SK-N-SH (cell line): ENCODE results near the gene RNU7-1. TPM values are rescaled to one million over a fixed set of nuclear protein-coding genes. Genes with fewer than 3 reads are reported as not detected.

Experiments used
- CTCF ChIA-PET: fragments of 300-600, 350-600 bp; formaldehyde crosslinking; extraction: SDS; loops from one replicate; lab custom pipeline; 2021; lab: Yijun Ruan, JAX
- POLR2A ChIA-PET: fragments of 350-600 bp; sonication (Branson Sonifier 250); formaldehyde crosslinking; extraction: SDS; loops from one replicate; lab custom pipeline; 2020; ENCODE audit warnings: antibody characterized with exemption, inconsistent platforms; lab: Yijun Ruan, JAX
- DNase-seq: peaks from one replicate; pipeline ENCODE4 v3.0.0; 2012
- H2AFZ ChIP-seq: fragments of 200-600 bp; sonication (generic); 2 replicates; pipeline ENCODE4 v1.8.1; 2016; ENCODE audit warnings: antibody characterized with exemption, mild to moderate bottlenecking, low read depth
- H3F3A ChIP-seq: fragments of 200-600 bp; sonication (generic); replicated peaks from 2 replicates; pipeline ENCODE3; 2016; ENCODE audit warnings: antibody characterized with exemption, mild to moderate bottlenecking; ENCODE audit not compliant: insufficient read depth
- H3K27ac ChIP-seq, 2 experiments: fragments of 200-500 bp in 1 of 2; fragments of 200-600 bp in 1 of 2; sonication (Bioruptor generic) in 1 of 2; sonication (generic), shearing (Covaris generic) in 1 of 2; 2 replicates each; pipeline versions ENCODE4 v1.5.1 to v1.6.1; 2014 to 2016; ENCODE audit warnings: low read depth in 2 of 2, inconsistent platforms in 1 of 2, low read length in 1 of 2, mild to moderate bottlenecking in 1 of 2, mixed read lengths in 1 of 2
- H3K27me3 ChIP-seq: fragments of 200-600 bp; sonication (generic), shearing (Covaris generic); 2 replicates; pipeline ENCODE4 v1.6.1; 2016; ENCODE audit warnings: mixed run types; ENCODE audit not compliant: insufficient read depth
- H3K36me3 ChIP-seq, 2 experiments: fragments of 200-500 bp in 1 of 2; fragments of 200-600 bp in 1 of 2; sonication (Bioruptor generic) in 1 of 2; sonication (generic) in 1 of 2; replicated peaks in 1 of 2; 2 replicates each; pipeline versions ENCODE3 to v1.5.1; 2014 to 2016; ENCODE audit warnings: low read length in 1 of 2, mild to moderate bottlenecking in 1 of 2; ENCODE audit not compliant: insufficient read depth in 2 of 2, control insufficient read depth in 1 of 2
- H3K4me1 ChIP-seq, 2 experiments: fragments of 200-500 bp in 1 of 2; fragments of 200-600 bp in 1 of 2; sonication (Bioruptor generic) in 1 of 2; sonication (generic), shearing (Covaris generic) in 1 of 2; 2 replicates each; pipeline versions ENCODE4 v1.5.1 to v1.6.1; 2014 to 2016; ENCODE audit warnings: low read depth in 1 of 2, low read length in 1 of 2, mixed run types in 1 of 2; ENCODE audit not compliant: insufficient read depth in 2 of 2, control insufficient read depth in 1 of 2
- H3K4me2 ChIP-seq: fragments of 200-600 bp; sonication (generic), shearing (Covaris generic); 2 replicates; pipeline ENCODE4 v1.6.1; 2017; ENCODE audit warnings: mixed run types
- H3K4me3 ChIP-seq, 2 experiments: fragments of 200-500 bp in 1 of 2; fragments of 200-600 bp in 1 of 2; sonication (Bioruptor generic) in 1 of 2; sonication (generic), shearing (Covaris generic) in 1 of 2; 2 replicates each; pipeline versions ENCODE4 v1.5.1 to v1.8.1; 2014 to 2016; ENCODE audit warnings: low read depth in 2 of 2, inconsistent platforms in 1 of 2, low read length in 1 of 2, mild to moderate bottlenecking in 1 of 2, mixed read lengths in 1 of 2, moderate library complexity in 1 of 2
- H3K79me2 ChIP-seq: fragments of 200-600 bp; sonication (generic); 2 replicates; pipeline ENCODE4 v1.8.1; 2017; ENCODE audit warnings: mild to moderate bottlenecking; ENCODE audit not compliant: insufficient read depth
- H3K9ac ChIP-seq: fragments of 200-600 bp; sonication (generic); 2 replicates; pipeline ENCODE4 v1.6.1; 2017; ENCODE audit warnings: mixed run types
- H3K9me2 ChIP-seq: fragments of 200-600 bp; sonication (generic); 2 replicates; pipeline ENCODE4 v1.6.1; 2017; ENCODE audit warnings: mixed run types
- H3K9me3 ChIP-seq: fragments of 200-600 bp; sonication (generic); 2 replicates; pipeline ENCODE4 v1.6.1; 2017; ENCODE audit warnings: mixed run types, mild to moderate bottlenecking, moderate library complexity
- H4K20me1 ChIP-seq: fragments of 200-600 bp; sonication (generic); 2 replicates; pipeline ENCODE4 v1.6.1; 2017; ENCODE audit warnings: mild to moderate bottlenecking, mixed run types; ENCODE audit not compliant: insufficient read depth
- CHD2 ChIP-seq: fragments of 150-350 bp; IDR thresholded peaks from 2 replicates; pipeline ENCODE4 v1.6.1; 2018; ENCODE audit warnings: low read length; ENCODE audit not compliant: partially characterized antibody
- CTCF ChIP-seq: fragments of 200-600 bp; sonication (generic); IDR thresholded peaks from 2 replicates; pipeline ENCODE4 v1.6.1; 2017; ENCODE audit warnings: antibody characterized with exemption, mild to moderate bottlenecking, moderate library complexity
- EZH2phosphoT487 ChIP-seq: fragments of 200-600 bp; sonication (generic); IDR thresholded peaks from 2 replicates; pipeline ENCODE4 v1.6.1; 2017; ENCODE audit warnings: low read depth, mixed run types, mild to moderate bottlenecking, antibody characterized with exemption, moderate library complexity, borderline replicate concordance
- FOSL2 ChIP-seq: IDR thresholded peaks from 2 replicates; pipeline ENCODE4 v1.4.0; 2012; ENCODE audit warnings: low read depth, mild to moderate bottlenecking, moderate library complexity, borderline replicate concordance
- FOXJ3 ChIP-seq: sonication (generic); formaldehyde crosslinking; IDR thresholded peaks from 2 replicates; pipeline ENCODE4 v1.5.1; 2020; ENCODE audit warnings: mild to moderate bottlenecking, missing genetic modification reagents
- IRF3 ChIP-seq: fragments of 150-350 bp; IDR thresholded peaks from 2 replicates; pipeline ENCODE4 v1.6.1; 2016; ENCODE audit warnings: mild to moderate bottlenecking, low read depth, low read length
- JUND ChIP-seq: IDR thresholded peaks from 2 replicates; pipeline ENCODE4 v1.4.0; 2012
- MEF2A ChIP-seq: IDR thresholded peaks from 2 replicates; pipeline ENCODE4 v1.4.0; 2012; ENCODE audit warnings: low read depth, borderline replicate concordance
- MXI1 ChIP-seq: IDR thresholded peaks from 2 replicates; pipeline ENCODE4 v1.6.1; 2012; ENCODE audit warnings: mild to moderate bottlenecking, low read depth, low read length, improper control_type of control experiment
- RAD21 ChIP-seq: IDR thresholded peaks from 2 replicates; pipeline ENCODE4 v1.6.1; 2012; ENCODE audit warnings: mild to moderate bottlenecking, low read length
- SMC3 ChIP-seq: IDR thresholded peaks from 2 replicates; pipeline ENCODE4 v1.6.1; 2012; ENCODE audit warnings: low read depth, low read length, improper control_type of control experiment
- WGBS: methylation state at CpG from one replicate; pipeline ENCODE4 v1.1.6; 2017; ENCODE audit warnings: low lambda C conversion rate; 5-methylcytosine and 5-hydroxymethylcytosine counted together
- polyA plus RNA-seq, 3 experiments: library from polyadenylated mRNA; depleted of rRNA; stranded (reverse); fragments of >200 nt; gene quantifications; 2 replicates each; pipeline ENCODE4 v1.2.3, GENCODE V29; 2012
- TF ChIP-seq, protein P1 (sequence below): IDR thresholded peaks from 2 replicates; pipeline ENCODE4 v1.6.1; 2012; ENCODE audit warnings: mild to moderate bottlenecking, low read depth, low read length, moderate library complexity

The RNU7-1 gene
- polyA plus RNA-seq, 1 of the 3 experiments (the other 2 are of a cell fraction): not detected

GRCh38 chr12:6961695-6962284 lies 18.2 kb downstream of the RNU7-1 start:
- peak; percentile 78 for DNase-seq
- Histone ChIP-seq H3F3A (peaks cover 24% of the 10 kb centered on the region), H3K79me2 (no peaks in the 10 kb centered on the region), H3K4me2 (no peak overlapping the region), H2AFZ (peak overlapping the region; percentile 86; the same call in 1 of the 2 replicates), H3K4me3 (peak overlapping the region in 1 of 2 experiments; percentile 35; a peak in 1 of 4 replicates), H3K9ac (peak overlapping the region; percentile 13), H4K20me1 (no peaks in the 10 kb centered on the region), H3K9me2 (no peaks in the 10 kb centered on the region), H3K27ac (no peak overlapping the region; a peak in 1 of 4 replicates), H3K4me1 (peaks cover 0 to 8% of the 10 kb centered on the region in 2 experiments; a peak in 2 of 4 replicates), H3K27me3 (no peaks in the 10 kb centered on the region), H3K9me3 (no peaks in the 10 kb centered on the region), H3K36me3 (peaks cover 4 to 23% of the 10 kb centered on the region in 2 experiments)
- ChIA-PET CTCF (interaction anchor here (0.6 to 8.0 kb wide), 13 partner anchors 8 to 148 kb away, joined by 3 to 114 read pairs (median 4); partner anchors contain the start of genes C12orf57, ENO2 and RNU7-1), POLR2A (interaction anchor here (1.6 to 6.8 kb wide), 2 partner anchors 16 to 41 kb away, joined by 3 to 62 read pairs; partner anchors contain the start of genes C12orf57 and RNU7-1)
- 69% methylated on average over 14 of the region's 16 CpGs for WGBS
- TF ChIP-seq, protein P1, sequence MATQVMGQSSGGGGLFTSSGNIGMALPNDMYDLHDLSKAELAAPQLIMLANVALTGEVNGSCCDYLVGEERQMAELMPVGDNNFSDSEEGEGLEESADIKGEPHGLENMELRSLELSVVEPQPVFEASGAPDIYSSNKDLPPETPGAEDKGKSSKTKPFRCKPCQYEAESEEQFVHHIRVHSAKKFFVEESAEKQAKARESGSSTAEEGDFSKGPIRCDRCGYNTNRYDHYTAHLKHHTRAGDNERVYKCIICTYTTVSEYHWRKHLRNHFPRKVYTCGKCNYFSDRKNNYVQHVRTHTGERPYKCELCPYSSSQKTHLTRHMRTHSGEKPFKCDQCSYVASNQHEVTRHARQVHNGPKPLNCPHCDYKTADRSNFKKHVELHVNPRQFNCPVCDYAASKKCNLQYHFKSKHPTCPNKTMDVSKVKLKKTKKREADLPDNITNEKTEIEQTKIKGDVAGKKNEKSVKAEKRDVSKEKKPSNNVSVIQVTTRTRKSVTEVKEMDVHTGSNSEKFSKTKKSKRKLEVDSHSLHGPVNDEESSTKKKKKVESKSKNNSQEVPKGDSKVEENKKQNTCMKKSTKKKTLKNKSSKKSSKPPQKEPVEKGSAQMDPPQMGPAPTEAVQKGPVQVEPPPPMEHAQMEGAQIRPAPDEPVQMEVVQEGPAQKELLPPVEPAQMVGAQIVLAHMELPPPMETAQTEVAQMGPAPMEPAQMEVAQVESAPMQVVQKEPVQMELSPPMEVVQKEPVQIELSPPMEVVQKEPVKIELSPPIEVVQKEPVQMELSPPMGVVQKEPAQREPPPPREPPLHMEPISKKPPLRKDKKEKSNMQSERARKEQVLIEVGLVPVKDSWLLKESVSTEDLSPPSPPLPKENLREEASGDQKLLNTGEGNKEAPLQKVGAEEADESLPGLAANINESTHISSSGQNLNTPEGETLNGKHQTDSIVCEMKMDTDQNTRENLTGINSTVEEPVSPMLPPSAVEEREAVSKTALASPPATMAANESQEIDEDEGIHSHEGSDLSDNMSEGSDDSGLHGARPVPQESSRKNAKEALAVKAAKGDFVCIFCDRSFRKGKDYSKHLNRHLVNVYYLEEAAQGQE: no peak
- TF ChIP-seq FOSL2 (no peak), IRF3 (no peak), MXI1 (no peak), EZH2phosphoT487 (no peak), JUND (no peak), FOXJ3 (CRISPR knock-in tag) (no peak), SMC3 (peak; percentile 35), CHD2 (no peak), RAD21 (no peak), CTCF (peak; percentile 56), MEF2A (no peak)
